ENCODE results near the gene MICAL2. TPM values are rescaled to one million over a fixed set of nuclear protein-coding genes. Genes with fewer than 3 reads are reported as not detected.

MICAL2 gene
- total RNA-seq, 4 donors from 2014 or later = 27.4 to 63.6 (median 51.9) TPM

GRCh38 chr11:12259956-12260355, 149.6 kb downstream of the MICAL2 start:
- no peak overlapping the region for H3K4me3 ChIP-seq (replicated peaks in 1 of 3)
- intact Hi-C loops (cut with DNase I) = no loop called here
- peak overlapping the region in 1 of 3 donors; percentile 18 for H3K27ac ChIP-seq
- peaks cover 3 to 7% of the 10 kb centered on the region in 2 donors for H3K4me1 ChIP-seq
- H3K36me3 ChIP-seq = peaks cover 0 to 23% of the 10 kb centered on the region in 2 donors
- TF ChIP-seq POLR2A (IDR thresholded peaks at IDR 0.05) = no peak
- no peak for TF ChIP-seq CTCF (IDR thresholded peaks at IDR 0.05)
- WGBS, 2 donors = 36 to 46% methylated on average over 5 to 7 of the region's 7 CpGs
- no peaks in the 10 kb centered on the region for H3K27me3 ChIP-seq
- peak; percentile 76 to 81 for DNase-seq
- no peaks in the 10 kb centered on the region for H3K9me3 ChIP-seq

- Histone ChIP-seq H3K27me3 (no peaks in the 10 kb centered on the region), H3K36me3 (peaks cover 0 to 23% of the 10 kb centered on the region in 2 donors), H3K9me3 (no peaks in the 10 kb centered on the region), H3K4me3 (replicated peaks in 1 of 3) (no peak overlapping the region), H3K27ac (peak overlapping the region in 1 of 3 donors; percentile 18), H3K4me1 (peaks cover 3 to 7% of the 10 kb centered on the region in 2 donors)
- TF ChIP-seq CTCF (IDR thresholded peaks at IDR 0.05) (no peak), POLR2A (IDR thresholded peaks at IDR 0.05) (no peak)
- DNase-seq = no peak
- WGBS, 2 donors = 91% methylated on average over 6 to 8 of the region's 8 CpGs
- intact Hi-C loops (cut with DNase I) = no loop called here
Measured at GRCh38 chr11:12260731-12261521, 150.5 kb downstream of the MICAL2 start.

- Histone ChIP-seq H3K27ac (no peak overlapping the region), H3K36me3 (peaks cover 0 to 22% of the 10 kb centered on the region in 2 donors)
- 80 to 92% methylated on average over 5 of the region's 5 CpGs for WGBS, 2 donors
Measured at GRCh38 chr11:12261551-12261950, 151.2 kb downstream of the MICAL2 start.

GRCh38 chr11:12263141-12263693, 152.8 kb downstream of the MICAL2 start:
- H3K27me3 ChIP-seq = no peaks in the 10 kb centered on the region
- peaks cover 3 to 7% of the 10 kb centered on the region in 2 donors for H3K4me1 ChIP-seq
- no peak for TF ChIP-seq POLR2A (IDR thresholded peaks at IDR 0.05)
- TF ChIP-seq CTCF (IDR thresholded peaks at IDR 0.05) = no peak
- DNase-seq = no peak
- H3K9me3 ChIP-seq = no peaks in the 10 kb centered on the region
- H3K4me3 ChIP-seq (replicated peaks in 1 of 3) = no peak overlapping the region
- intact Hi-C loops (cut with DNase I) = no loop called here
- WGBS, 2 donors = 84 to 87% methylated on average over 7 to 10 of the region's 11 CpGs
- peaks cover 0 to 15% of the 10 kb centered on the region in 2 donors for H3K36me3 ChIP-seq
- H3K27ac ChIP-seq = no peak overlapping the region

More at GRCh38 chr11:12261551-12261950, 151.2 kb downstream of the MICAL2 start:
- no peak for DNase-seq
- TF ChIP-seq POLR2A (IDR thresholded peaks at IDR 0.05) (no peak), CTCF (IDR thresholded peaks at IDR 0.05) (no peak)
- no peaks in the 10 kb centered on the region for H3K9me3 ChIP-seq
- H3K27me3 ChIP-seq = no peaks in the 10 kb centered on the region
- peaks cover 3 to 7% of the 10 kb centered on the region in 2 donors for H3K4me1 ChIP-seq
- intact Hi-C loops (cut with DNase I) = no loop called here
- no peak overlapping the region for H3K4me3 ChIP-seq (replicated peaks in 1 of 3)

- H3K27me3 ChIP-seq = no peaks in the 10 kb centered on the region
- H3K9me3 ChIP-seq = no peaks in the 10 kb centered on the region
- no peak overlapping the region for H3K27ac ChIP-seq
- H3K4me3 ChIP-seq (replicated peaks in 1 of 3) = no peak overlapping the region
- WGBS, 2 donors = 69 to 81% methylated on average over 3 of the region's 3 CpGs
- peaks cover 0 to 15% of the 10 kb centered on the region in 2 donors for H3K36me3 ChIP-seq
- no peak for TF ChIP-seq CTCF (IDR thresholded peaks at IDR 0.05)
- TF ChIP-seq POLR2A (IDR thresholded peaks at IDR 0.05) = no peak
- H3K4me1 ChIP-seq = peaks cover 8 to 13% of the 10 kb centered on the region in 2 donors
- no peak for DNase-seq
- intact Hi-C loops (cut with DNase I) = no loop called here
Measured at GRCh38 chr11:12264361-12264760, 154.0 kb downstream of the MICAL2 start.

Data from thyroid gland (tissue), 4 donors.